Endothelial cell (in vitro differentiated cells): ENCODE measurements around the gene MXI1. TPM values are rescaled to one million over a fixed set of nuclear protein-coding genes. Genes with fewer than 3 reads are reported as not detected.

Experiments
- DNase-seq: peaks from one replicate; pipeline ENCODE4 v3.0.0; 2021; ENCODE audit warnings: low spot score
- H3K27ac Mint-ChIP-seq: one replicate; pipeline ENCODE4 v1.8.0; 2021; ENCODE audit warnings: mixed read lengths, inconsistent platforms; ENCODE audit not compliant: unreplicated experiment
- H3K27me3 Mint-ChIP-seq: one replicate; pipeline ENCODE4 v1.8.0; 2021; ENCODE audit warnings: mild to moderate bottlenecking, moderate library complexity, mixed read lengths, inconsistent platforms; ENCODE audit not compliant: unreplicated experiment
- H3K36me3 Mint-ChIP-seq: one replicate; pipeline ENCODE4 v1.8.0; 2021; ENCODE audit warnings: mild to moderate bottlenecking, low read depth, mixed read lengths, inconsistent platforms; ENCODE audit not compliant: unreplicated experiment
- H3K4me1 Mint-ChIP-seq: one replicate; pipeline ENCODE4 v1.8.0; 2021; ENCODE audit warnings: mild to moderate bottlenecking, mixed read lengths, inconsistent platforms; ENCODE audit not compliant: unreplicated experiment
- H3K4me3 Mint-ChIP-seq: one replicate; pipeline ENCODE4 v1.8.0; 2021; ENCODE audit warnings: mild to moderate bottlenecking, mixed read lengths, inconsistent platforms; ENCODE audit not compliant: unreplicated experiment
- H3K9me3 Mint-ChIP-seq: one replicate; pipeline ENCODE4 v1.8.0; 2021; ENCODE audit warnings: mixed read lengths, inconsistent platforms; ENCODE audit not compliant: unreplicated experiment
- total RNA-seq: library from RNA; stranded (reverse); fragmentation: NEBNext Ultra II Directional; extraction: Animal tissue kit (Norgen Biotek cat#: 25700); gene quantifications from one replicate; pipeline ENCODE4 v1.2.1, GENCODE V29; 2021; ENCODE audit not compliant: unreplicated experiment
- TF ChIP-seq, protein P1 (sequence below): fragments of 200-600 bp; sonication (generic); IDR thresholded peaks from one replicate; pipeline ENCODE4 v1.5.0; 2021; ENCODE audit warnings: antibody characterized with exemption; ENCODE audit not compliant: unreplicated experiment

Gene MXI1
- total RNA-seq, 1 donor from 2014 or later = 10.3 TPM

DNA sequence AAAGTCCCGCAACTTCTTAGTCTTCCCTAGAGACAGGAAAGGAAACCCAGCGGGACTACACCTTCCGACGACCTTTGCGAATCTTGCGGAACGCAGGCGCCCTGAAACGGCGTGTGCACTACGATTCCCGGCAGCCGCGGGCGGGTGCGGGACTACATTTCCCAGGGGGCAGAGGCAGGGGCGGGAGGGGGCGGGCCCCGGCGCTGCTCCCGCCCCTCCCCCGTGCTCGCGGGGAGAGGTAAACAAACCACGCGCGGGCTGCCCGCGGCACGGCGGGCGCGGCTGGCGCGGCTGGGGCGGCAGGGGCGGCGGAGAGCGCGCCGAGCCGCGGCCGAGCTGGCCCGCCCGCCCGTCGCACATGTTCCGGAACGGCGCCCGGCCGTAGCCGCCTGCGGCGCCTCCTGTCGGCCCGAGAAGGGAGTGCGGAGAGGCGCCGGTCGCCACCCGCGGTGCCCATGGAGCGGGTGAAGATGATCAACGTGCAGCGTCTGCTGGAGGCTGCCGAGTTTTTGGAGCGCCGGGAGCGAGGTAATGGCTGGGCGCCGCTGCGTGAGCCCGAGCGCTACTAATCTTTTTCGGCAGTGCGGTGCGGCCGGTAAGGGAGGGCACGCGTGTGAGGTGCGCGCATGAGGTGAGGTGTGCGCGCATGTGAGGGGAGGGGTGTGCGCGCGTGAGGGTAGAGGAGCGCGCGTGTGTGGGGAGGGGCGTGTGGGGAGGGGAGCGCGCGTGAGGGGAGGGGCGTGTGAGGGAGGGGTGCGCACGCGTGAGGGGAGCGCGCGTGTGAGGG lies 18.5 kb downstream of the MXI1 start:
- TF ChIP-seq, protein P1, sequence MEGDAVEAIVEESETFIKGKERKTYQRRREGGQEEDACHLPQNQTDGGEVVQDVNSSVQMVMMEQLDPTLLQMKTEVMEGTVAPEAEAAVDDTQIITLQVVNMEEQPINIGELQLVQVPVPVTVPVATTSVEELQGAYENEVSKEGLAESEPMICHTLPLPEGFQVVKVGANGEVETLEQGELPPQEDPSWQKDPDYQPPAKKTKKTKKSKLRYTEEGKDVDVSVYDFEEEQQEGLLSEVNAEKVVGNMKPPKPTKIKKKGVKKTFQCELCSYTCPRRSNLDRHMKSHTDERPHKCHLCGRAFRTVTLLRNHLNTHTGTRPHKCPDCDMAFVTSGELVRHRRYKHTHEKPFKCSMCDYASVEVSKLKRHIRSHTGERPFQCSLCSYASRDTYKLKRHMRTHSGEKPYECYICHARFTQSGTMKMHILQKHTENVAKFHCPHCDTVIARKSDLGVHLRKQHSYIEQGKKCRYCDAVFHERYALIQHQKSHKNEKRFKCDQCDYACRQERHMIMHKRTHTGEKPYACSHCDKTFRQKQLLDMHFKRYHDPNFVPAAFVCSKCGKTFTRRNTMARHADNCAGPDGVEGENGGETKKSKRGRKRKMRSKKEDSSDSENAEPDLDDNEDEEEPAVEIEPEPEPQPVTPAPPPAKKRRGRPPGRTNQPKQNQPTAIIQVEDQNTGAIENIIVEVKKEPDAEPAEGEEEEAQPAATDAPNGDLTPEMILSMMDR = peak; percentile 62
- peaks cover 27% of the 10 kb centered on the region for H3K4me1 Mint-ChIP-seq
- H3K4me3 Mint-ChIP-seq = peak overlapping the region; percentile 97
- peak overlapping the region; percentile 39 for H3K27ac Mint-ChIP-seq
- H3K9me3 Mint-ChIP-seq = no peaks in the 10 kb centered on the region
- H3K27me3 Mint-ChIP-seq = peaks cover 15% of the 10 kb centered on the region
- DNase-seq = peak; percentile 86
- peaks cover 12% of the 10 kb centered on the region for H3K36me3 Mint-ChIP-seq

DNA sequence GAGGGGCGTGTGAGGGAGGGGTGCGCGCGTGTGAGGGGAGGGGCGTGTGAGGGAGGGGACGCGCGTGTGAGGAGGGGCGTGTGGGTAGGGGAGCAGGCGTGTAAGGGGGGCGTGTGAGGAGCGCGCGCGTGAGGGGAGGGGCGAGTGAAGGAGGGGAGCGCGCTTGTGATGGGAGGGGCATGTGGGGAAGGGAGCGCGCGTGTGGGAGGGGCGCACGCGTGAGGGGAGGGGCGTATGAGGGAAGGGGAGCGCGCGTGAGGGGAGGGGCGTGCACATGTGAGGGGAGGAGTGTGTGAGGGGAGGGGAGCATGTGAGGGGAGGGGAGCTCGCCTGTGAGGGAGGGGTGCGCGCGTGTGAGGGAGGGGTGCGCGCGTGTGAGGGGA lies 19.1 kb downstream of the MXI1 start:
- Mint-ChIP-seq H3K27ac (no peak overlapping the region), H3K36me3 (peaks cover 12% of the 10 kb centered on the region), H3K4me1 (peaks cover 27% of the 10 kb centered on the region), H3K4me3 (peak overlapping the region; percentile 97), H3K9me3 (no peaks in the 10 kb centered on the region), H3K27me3 (peaks cover 15% of the 10 kb centered on the region)
- peak; percentile 86 for DNase-seq
- TF ChIP-seq, protein P1 = no peak

GRCh38 chr10:110226926-110227641 lies 19.7 kb downstream of the MXI1 start:
- TF ChIP-seq, protein P1 = no peak
- peaks cover 12% of the 10 kb centered on the region for H3K36me3 Mint-ChIP-seq
- peaks cover 15% of the 10 kb centered on the region for H3K27me3 Mint-ChIP-seq
- H3K4me1 Mint-ChIP-seq = peaks cover 21% of the 10 kb centered on the region
- H3K27ac Mint-ChIP-seq = peak overlapping the region; percentile 87
- no peaks in the 10 kb centered on the region for H3K9me3 Mint-ChIP-seq
- DNase-seq = peak; percentile 28
- peak overlapping the region; percentile 97 for H3K4me3 Mint-ChIP-seq

- H3K4me1 Mint-ChIP-seq = peaks cover 12% of the 10 kb centered on the region
- TF ChIP-seq, protein P1 = no peak
- H3K36me3 Mint-ChIP-seq = peaks cover 16% of the 10 kb centered on the region
- peak overlapping the region; percentile 97 for H3K4me3 Mint-ChIP-seq
- DNase-seq = no peak
- peaks cover 14% of the 10 kb centered on the region for H3K27me3 Mint-ChIP-seq
- H3K27ac Mint-ChIP-seq = no peak overlapping the region
- H3K9me3 Mint-ChIP-seq = no peaks in the 10 kb centered on the region
Observed at GRCh38 chr10:110228066-110228465, 20.7 kb downstream of the MXI1 start.

GRCh38 chr10:110229155-110229554 lies 21.8 kb downstream of the MXI1 start:
- Mint-ChIP-seq H3K4me1 (peaks cover 12% of the 10 kb centered on the region), H3K4me3 (no peak overlapping the region)

More at GRCh38 chr10:110229155-110229554, 21.8 kb downstream of the MXI1 start:
- H3K27ac Mint-ChIP-seq = no peak overlapping the region
- H3K27me3 Mint-ChIP-seq = peaks cover 12% of the 10 kb centered on the region
- no peak for DNase-seq
- no peaks in the 10 kb centered on the region for H3K9me3 Mint-ChIP-seq
- peaks cover 16% of the 10 kb centered on the region for H3K36me3 Mint-ChIP-seq
- TF ChIP-seq, protein P1 = no peak
